LNCAP (cell line): Measurements from ENCODE around the gene PGS1.

Experiments
- CTCF ChIP-seq: fragments of 450-650 bp; IDR thresholded peaks from 2 replicates; pipeline ENCODE4 v1.5.1; 2017; ENCODE audit warnings: mild to moderate bottlenecking

PGS1 gene

GRCh38 chr17:78419970-78420815 lies 41.7 kb downstream of the PGS1 start:
- no peak for TF ChIP-seq CTCF

- TF ChIP-seq CTCF, result no peak
These were observed 42.7 kb downstream of the PGS1 start for GRCh38 chr17:78421084-78421533.

- TF ChIP-seq CTCF, result peak; percentile 98
These were observed 43.3 kb downstream of the PGS1 start for GRCh38 chr17:78421534-78422266.

GRCh38 chr17:78422267-78422605 lies 43.8 kb downstream of the PGS1 start:
- no peak; the same call in none of the 2 replicates for TF ChIP-seq CTCF

GRCh38 chr17:78422872-78423588 lies 44.6 kb downstream of the PGS1 start:
- no peak for TF ChIP-seq CTCF

- no peak for TF ChIP-seq CTCF
These were observed 45.7 kb downstream of the PGS1 start for GRCh38 chr17:78423961-78424675.

GRCh38 chr17:78425429-78425828 lies 47.0 kb downstream of the PGS1 start:
- TF ChIP-seq CTCF, result no peak
